Uterus (tissue), 4 donors: ENCODE results near the gene FN1. TPM values are rescaled to one million over a fixed set of nuclear protein-coding genes. Genes with fewer than 3 reads are reported as not detected.
"Not testable (repeated sequence)": the region's sequence is repeated elsewhere in the genome, so short reads cannot be mapped to it uniquely, and the experiment has no call there.

ENCODE experiments used
- DNase-seq, 2 donors: peaks; one replicate each; pipeline ENCODE4 v3.0.0-alpha.2; 2019 to 2020
- H3K27ac ChIP-seq, 2 donors: fragments of 200-600 bp; sonication (generic); 1 replicate in 1 of 2; 2 replicates in 1 of 2; pipeline ENCODE4 v1.5.1; 2016 to 2018
- H3K27me3 ChIP-seq, 2 donors: fragments of 200-600 bp; sonication (generic); one replicate each; pipeline ENCODE4 v1.5.1; 2018 to 2019; ENCODE audit warnings: control low read depth in 1 of 2
- H3K36me3 ChIP-seq, 2 donors: fragments of 200-600 bp; sonication (generic); one replicate each; pipeline ENCODE4 v1.5.1; 2019; ENCODE audit warnings: control low read depth in 1 of 2
- H3K4me1 ChIP-seq, 2 donors: fragments of 200-600 bp; sonication (generic); one replicate each; pipeline ENCODE4 v1.5.1; 2018 to 2019; ENCODE audit warnings: control low read depth in 1 of 2
- H3K4me3 ChIP-seq, 2 donors: fragments of 200-600 bp; sonication (generic); 1 replicate in 1 of 2; 2 replicates in 1 of 2; pipeline ENCODE4 v1.5.1; 2018 to 2019; ENCODE audit warnings: mild to moderate bottlenecking in 1 of 2
- H3K9me3 ChIP-seq, 2 donors: fragments of 200-600 bp; sonication (generic); one replicate each; pipeline ENCODE4 v1.5.1; 2019; ENCODE audit warnings: control low read depth in 1 of 2
- POLR2A ChIP-seq, 2 donors: fragments of 450-650 bp; IDR thresholded peaks; one replicate each; pipeline ENCODE4 v1.6.1; 2016; ENCODE audit warnings: antibody characterized with exemption in 2 of 2, mild to moderate bottlenecking in 1 of 2, moderate library complexity in 1 of 2
- intact Hi-C: fragments of 100-400 bp; cut with DNase I; formaldehyde crosslinking; loops from one replicate; pipeline ENCODE4 v1.15.1; 2023; ENCODE audit warnings: low total_unique reads
- total RNA-seq, 4 donors: library from RNA; depleted of rRNA in 3 of 4; stranded (reverse); fragments of >200 nt in 3 of 4; gene quantifications; one replicate each; pipeline versions ENCODE4 v1.1.0 to v1.2.4, GENCODE V29; 2014 to 2023
- TF ChIP-seq, protein P1 (sequence below), 4 experiments: fragments of 200-600 bp in 2 of 4; fragments of 450-650 bp in 2 of 4; sonication (generic) in 2 of 4; IDR thresholded peaks; one replicate each; pipeline ENCODE4 v1.5.1; 2016 to 2019; ENCODE audit warnings: antibody characterized with exemption in 4 of 4, mild to moderate bottlenecking in 2 of 4, moderate library complexity in 1 of 4
- donor health status: DM: yes; HTN: yes; CAD: no.

FN1 gene
- total RNA-seq, 4 donors from 2014 or later, result 218 to 1,074 (median 261) TPM

DNA sequence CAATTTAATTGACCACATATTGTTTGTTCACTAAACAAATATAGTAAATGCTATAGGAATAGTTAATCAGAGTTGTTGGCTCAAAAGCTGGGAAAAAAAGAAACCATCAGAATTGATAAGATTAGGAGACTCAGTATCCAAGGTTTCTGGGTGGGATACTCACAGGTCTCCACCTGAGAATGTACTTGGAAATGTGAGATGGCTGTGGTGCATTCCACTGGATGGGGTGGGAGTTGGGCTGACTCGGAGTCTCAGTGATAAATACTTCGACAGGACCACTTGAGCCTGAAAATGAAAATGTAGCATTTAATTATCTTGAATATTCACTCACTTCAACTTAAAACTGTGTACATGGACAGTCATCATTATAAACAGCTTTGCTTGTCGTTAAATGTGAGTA, 21.2 kb downstream of the FN1 start:
- Histone ChIP-seq H3K27me3 (no peaks in the 10 kb centered on the region), H3K4me1 (no peaks in the 10 kb centered on the region), H3K4me3 (no peak overlapping the region), H3K36me3 (no peaks in the 10 kb centered on the region), H3K9me3 (no peaks in the 10 kb centered on the region), H3K27ac (no peak overlapping the region)
- TF ChIP-seq, protein P1, sequence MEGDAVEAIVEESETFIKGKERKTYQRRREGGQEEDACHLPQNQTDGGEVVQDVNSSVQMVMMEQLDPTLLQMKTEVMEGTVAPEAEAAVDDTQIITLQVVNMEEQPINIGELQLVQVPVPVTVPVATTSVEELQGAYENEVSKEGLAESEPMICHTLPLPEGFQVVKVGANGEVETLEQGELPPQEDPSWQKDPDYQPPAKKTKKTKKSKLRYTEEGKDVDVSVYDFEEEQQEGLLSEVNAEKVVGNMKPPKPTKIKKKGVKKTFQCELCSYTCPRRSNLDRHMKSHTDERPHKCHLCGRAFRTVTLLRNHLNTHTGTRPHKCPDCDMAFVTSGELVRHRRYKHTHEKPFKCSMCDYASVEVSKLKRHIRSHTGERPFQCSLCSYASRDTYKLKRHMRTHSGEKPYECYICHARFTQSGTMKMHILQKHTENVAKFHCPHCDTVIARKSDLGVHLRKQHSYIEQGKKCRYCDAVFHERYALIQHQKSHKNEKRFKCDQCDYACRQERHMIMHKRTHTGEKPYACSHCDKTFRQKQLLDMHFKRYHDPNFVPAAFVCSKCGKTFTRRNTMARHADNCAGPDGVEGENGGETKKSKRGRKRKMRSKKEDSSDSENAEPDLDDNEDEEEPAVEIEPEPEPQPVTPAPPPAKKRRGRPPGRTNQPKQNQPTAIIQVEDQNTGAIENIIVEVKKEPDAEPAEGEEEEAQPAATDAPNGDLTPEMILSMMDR (IDR thresholded peaks at IDR 0.05), result no peak
- no peak for TF ChIP-seq POLR2A (IDR thresholded peaks at IDR 0.05)
- intact Hi-C loops, result no loop called here
- DNase-seq, result no peak

DNA sequence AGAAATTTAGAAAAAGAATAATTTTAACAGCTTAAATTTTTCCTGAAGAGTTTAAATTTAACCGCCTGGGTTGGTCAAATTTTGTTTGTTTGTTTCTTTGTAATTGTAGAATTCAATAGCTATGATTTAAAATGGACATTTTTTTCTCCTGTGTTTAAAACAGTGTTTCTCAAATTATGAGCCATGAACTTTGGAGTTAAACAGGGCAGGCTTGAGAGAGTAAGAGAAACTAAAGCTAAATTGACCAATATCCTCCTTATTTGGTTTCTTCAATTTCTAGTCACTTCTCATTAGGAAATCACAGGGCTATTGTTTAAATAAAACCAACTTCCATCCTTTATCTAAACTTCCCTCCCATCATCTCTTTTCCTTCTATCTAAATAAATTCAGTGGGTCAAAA, 21.9 kb downstream of the FN1 start:
- H3K4me1 ChIP-seq, result no peaks in the 10 kb centered on the region
- H3K9me3 ChIP-seq, result no peaks in the 10 kb centered on the region
- TF ChIP-seq, protein P1 (IDR thresholded peaks at IDR 0.05), result no peak
- no peak for TF ChIP-seq POLR2A (IDR thresholded peaks at IDR 0.05)
- DNase-seq, result no peak
- H3K27me3 ChIP-seq, result no peaks in the 10 kb centered on the region
- H3K27ac ChIP-seq, result no peak overlapping the region
- intact Hi-C loops, result no loop called here
- H3K4me3 ChIP-seq, result no peak overlapping the region
- H3K36me3 ChIP-seq, result no peaks in the 10 kb centered on the region

GRCh38 chr2:215413484-215413777, 22.4 kb downstream of the FN1 start:
- H3K36me3 ChIP-seq, result no peaks in the 10 kb centered on the region
- TF ChIP-seq, protein P1 (IDR thresholded peaks at IDR 0.05), result no peak
- no peak for TF ChIP-seq POLR2A (IDR thresholded peaks at IDR 0.05)
- no peaks in the 10 kb centered on the region for H3K27me3 ChIP-seq
- H3K4me1 ChIP-seq, result no peaks in the 10 kb centered on the region
- no peak overlapping the region for H3K4me3 ChIP-seq
- DNase-seq, result no peak
- intact Hi-C loops, result no loop called here
- no peaks in the 10 kb centered on the region for H3K9me3 ChIP-seq
- H3K27ac ChIP-seq, result no peak overlapping the region

GRCh38 chr2:215411941-215412743, 23.7 kb downstream of the FN1 start:
- Histone ChIP-seq H3K27ac (no peak overlapping the region), H3K4me1 (no peaks in the 10 kb centered on the region)
- intact Hi-C loops, result no loop called here

GRCh38 chr2:215410932-215411285, 25.0 kb downstream of the FN1 start:
- TF ChIP-seq, protein P1 (IDR thresholded peaks at IDR 0.05), result no peak
- TF ChIP-seq POLR2A (IDR thresholded peaks at IDR 0.05), result no peak
- no peaks in the 10 kb centered on the region for H3K4me1 ChIP-seq
- H3K4me3 ChIP-seq, result no peak overlapping the region
- no peaks in the 10 kb centered on the region for H3K36me3 ChIP-seq
- no peak for DNase-seq
- intact Hi-C loops, result no loop called here
- no peaks in the 10 kb centered on the region for H3K27me3 ChIP-seq
- H3K27ac ChIP-seq, result no peak overlapping the region
- no peaks in the 10 kb centered on the region for H3K9me3 ChIP-seq

More at GRCh38 chr2:215411941-215412743, 23.7 kb downstream of the FN1 start:
- Histone ChIP-seq H3K36me3 (no peaks in the 10 kb centered on the region), H3K4me3 (no peak overlapping the region), H3K27me3 (no peaks in the 10 kb centered on the region), H3K9me3 (no peaks in the 10 kb centered on the region)
- TF ChIP-seq, protein P1 (IDR thresholded peaks at IDR 0.05), result no peak
- no peak for TF ChIP-seq POLR2A (IDR thresholded peaks at IDR 0.05)
- DNase-seq, result no peak

- H3K27me3 ChIP-seq, intact Hi-C loops, DNase-seq, H3K27ac ChIP-seq, H3K9me3 ChIP-seq, H3K4me3 ChIP-seq, H3K4me1 ChIP-seq, H3K36me3 ChIP-seq: not testable (repeated sequence)
Measured at GRCh38 chr2:215410181-215410931, 25.5 kb downstream of the FN1 start.
